Right lobe of liver (tissue), 6 donors: ENCODE data around the gene GLRA1. TPM values are rescaled to one million over a fixed set of nuclear protein-coding genes. Genes with fewer than 3 reads are reported as not detected.
A peak's percentile ranks its signal among the peaks of the same experiment; 100 is the strongest.

Experiments
- ATAC-seq, 4 donors: fragments of 200-7000 bp; cut with Tn5 transposase; one replicate each; pipeline ENCODE4 v1.9.1; 2020; ENCODE audit warnings: mild to moderate bottlenecking in 4 of 4, moderate library complexity in 4 of 4
- DNase-seq, 3 donors: peaks; one replicate each; pipeline ENCODE4 v3.0.0-alpha.2; 2020
- H3K27ac ChIP-seq, 3 donors: fragments of 200-600 bp; one replicate each; pipeline ENCODE4 v1.8.0; 2022
- H3K27me3 ChIP-seq, 2 donors: fragments of 200-600 bp; one replicate each; pipeline ENCODE4 v1.8.0; 2022
- H3K36me3 ChIP-seq, 4 donors: fragments of 200-600 bp; sonication (generic) in 1 of 4; one replicate each; pipeline versions ENCODE4 v1.5.1 to v1.8.0; 2017 to 2022; ENCODE audit warnings: control low read depth in 1 of 4
- H3K4me1 ChIP-seq, 4 donors: fragments of 200-600 bp; sonication (generic) in 1 of 4; one replicate each; pipeline versions ENCODE4 v1.5.1 to v1.8.0; 2017 to 2022; ENCODE audit warnings: control low read depth in 1 of 4
- H3K4me3 ChIP-seq, 3 donors: fragments of 200-600 bp; one replicate each; pipeline ENCODE4 v1.8.0; 2022
- H3K9me3 ChIP-seq, 4 donors: fragments of 200-600 bp; sonication (generic) in 1 of 4; one replicate each; pipeline versions ENCODE4 v1.5.1 to v1.8.0; 2017 to 2022; ENCODE audit warnings: control low read depth in 1 of 4
- CTCF ChIP-seq, 4 donors: fragments of 200-600 bp in 3 of 4; fragments of 450-650 bp in 1 of 4; IDR thresholded peaks; one replicate each; pipeline versions ENCODE4 v1.5.1 to v1.8.0; 2016 to 2022; ENCODE audit warnings: antibody characterized with exemption in 4 of 4, mild to moderate bottlenecking in 2 of 4
- POLR2A ChIP-seq: fragments of 450-650 bp; IDR thresholded peaks from one replicate; pipeline ENCODE4 v1.6.1; 2017; ENCODE audit warnings: antibody characterized with exemption, mild to moderate bottlenecking
- WGBS: methylation state at CpG from one replicate; pipeline ENCODE4 v1.1.6; 2018; ENCODE audit warnings: low coverage, low lambda C conversion rate; ENCODE audit not compliant: insufficient coverage; ENCODE audit errors: missing lambda C conversion rate; 5-methylcytosine and 5-hydroxymethylcytosine counted together
- intact Hi-C, 2 donors: fragments of 100-400 bp; cut with DNase I; formaldehyde crosslinking; loops; one replicate each; pipeline versions ENCODE4 v1.11.2 to v1.14.1; 2022
- small RNA-seq, 2 experiments: library from RNA; depleted of rRNA; stranded (forward); fragments of <200 nt; gene quantifications; one replicate each; pipeline ENCODE3, GENCODE V24; 2016
- total RNA-seq, 6 experiments: library from RNA; depleted of rRNA in 2 of 6; stranded (reverse); fragments of >200 nt in 2 of 6; fragmentation: NEBNext Ultra II Directional in 3 of 6; extraction: Animal tissue kit (Norgen Biotek cat#: 25700) in 3 of 6; gene quantifications; one replicate each; pipeline versions ENCODE4 v1.1.0 to v1.2.4, GENCODE V29; 2016 to 2023
- donor health status: DM: no; HTN: yes; CAD: no.
- donor health status: DM: no; HTN: no; CAD: no.
- donor health status: DM: no; HTN: no; CAD: no.
- donor health status: DM: no; HTN: yes; CAD: no.
- donor health status: DM: no; HTN: yes; CAD: no.

The GLRA1 gene
- total RNA-seq, 6 experiments from 2014 or later: not detected

DNA sequence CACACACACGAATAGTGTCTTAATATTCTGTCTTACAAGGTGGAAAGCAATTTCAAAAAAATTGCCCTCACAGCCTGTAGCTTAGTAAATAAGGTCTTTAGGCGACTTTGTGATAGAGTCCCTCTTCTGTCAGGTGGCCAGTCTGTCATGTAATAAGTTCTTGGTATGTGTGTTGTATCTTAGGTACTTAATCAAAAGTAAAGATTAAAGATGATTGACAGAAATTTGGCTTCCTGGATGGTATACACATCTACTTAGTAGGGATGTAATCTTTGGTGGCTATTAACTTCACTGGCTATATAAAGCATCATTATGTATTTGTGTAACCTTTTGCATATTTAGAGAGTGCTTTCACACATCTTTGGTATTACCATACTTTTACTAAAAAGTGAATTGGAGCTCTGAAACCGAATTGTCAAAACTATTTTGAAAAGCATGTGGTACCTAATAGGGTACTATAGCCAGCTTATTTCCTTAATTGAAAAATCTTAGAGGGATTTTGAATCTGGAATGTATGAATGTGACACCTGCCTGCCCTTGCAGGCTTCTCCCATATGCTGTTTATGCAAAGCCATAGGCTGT, 149.5 kb downstream of the GLRA1 start:
- H3K4me1 ChIP-seq: peaks cover 0 to 59% (median 8%) of the 10 kb centered on the region in 4 donors
- intact Hi-C loops: no loop called here
- no peak overlapping the region for H3K4me3 ChIP-seq

DNA sequence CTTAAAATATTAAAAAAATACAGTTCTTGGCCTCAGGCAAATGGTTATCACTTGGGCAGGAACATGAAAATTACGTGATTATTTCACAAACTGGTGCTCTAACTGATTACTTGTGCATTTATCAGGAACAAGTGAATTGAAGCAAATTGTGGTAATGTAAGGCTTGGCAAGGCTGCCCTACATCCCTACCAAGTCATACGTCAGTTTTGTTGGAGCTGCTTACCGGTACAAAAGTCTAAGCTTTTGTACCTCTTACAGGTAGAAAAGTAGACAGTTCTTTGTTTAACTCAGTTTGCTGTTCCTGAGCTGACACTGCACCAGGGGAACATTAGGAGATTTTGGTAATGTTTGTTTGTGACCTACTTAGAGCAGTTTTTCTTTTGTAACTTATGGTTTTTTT, 150.7 kb downstream of the GLRA1 start:
- H3K4me1 ChIP-seq: peaks cover 0 to 49% (median 8%) of the 10 kb centered on the region in 4 donors
- no peaks in the 10 kb centered on the region for H3K36me3 ChIP-seq
- intact Hi-C loops: no loop called here
- H3K27ac ChIP-seq: peak overlapping the region in 2 of 3 donors; percentile 71 to 88
- no peaks in the 10 kb centered on the region for H3K27me3 ChIP-seq
- WGBS: 0% methylated on average over 3 of the region's 3 CpGs
- H3K9me3 ChIP-seq: no peaks in the 10 kb centered on the region
- peak overlapping the region; percentile 4 to 78 (median 73) for H3K4me3 ChIP-seq
- no peak for ATAC-seq
- no peak for DNase-seq
- TF ChIP-seq POLR2A (no peak), CTCF (IDR thresholded peaks at IDR 0.05) (no peak)

More for the DNA sequence above, 149.5 kb downstream of the GLRA1 start:
- Histone ChIP-seq H3K36me3 (no peaks in the 10 kb centered on the region), H3K27ac (no peak overlapping the region), H3K27me3 (no peaks in the 10 kb centered on the region), H3K9me3 (no peaks in the 10 kb centered on the region)
- TF ChIP-seq CTCF (IDR thresholded peaks at IDR 0.05) (no peak), POLR2A (no peak)
- no peak for DNase-seq
- 33% methylated on average over 3 of the region's 3 CpGs for WGBS
- ATAC-seq: no peak

GRCh38 chr5:151772846-151773561, 151.6 kb downstream of the GLRA1 start:
- Histone ChIP-seq H3K4me1 (peaks cover 0 to 46% (median 8%) of the 10 kb centered on the region in 4 donors), H3K27me3 (no peaks in the 10 kb centered on the region), H3K27ac (peak overlapping the region; percentile 71 to 88 (median 87)), H3K9me3 (no peaks in the 10 kb centered on the region), H3K36me3 (no peaks in the 10 kb centered on the region), H3K4me3 (peak overlapping the region; percentile 73 to 78 (median 73))
- TF ChIP-seq CTCF (IDR thresholded peaks at IDR 0.05) (no peak), POLR2A (no peak)
- under 1% methylated on average over 18 of the region's 18 CpGs for WGBS
- DNase-seq (no peak), ATAC-seq (peak in 1 of 4 donors; percentile 3)
- intact Hi-C loops: no loop called here

Small RNA genes lying within 50 kb of the gene (small RNA-seq; reads per million reads assigned to genes)
- gene RNA5SP198: 0 reads per million in 2 experiments

Other genes starting within 250 kb of the GLRA1 start
- 100 to 1,000 TPM in 4 of 6 experiments, 10 to 100 TPM in 2; 62.2 to 277 (median 109) TPM for gene SPARC, start 237.9 kb downstream of the GLRA1 start, total RNA-seq
- gene ATOX1, start 166.2 kb downstream of the GLRA1 start, total RNA-seq: 100 to 1,000 TPM in 3 of 6 experiments, 10 to 100 TPM in 3; 83.1 to 177 (median 96.7) TPM
- gene G3BP1, start 152.9 kb downstream of the GLRA1 start, total RNA-seq: 100 to 1,000 TPM in 2 of 6 experiments, 10 to 100 TPM in 4; 63.9 to 107 (median 94.5) TPM